ENCODE data around the gene IL1RAPL2.

Gene IL1RAPL2

GRCh38 chrX:105179644-105180043 is 613.6 kb downstream of the IL1RAPL2 start:
- no peaks in the 10 kb centered on the region for H3K9me3 ChIP-seq (ENCODE audit: control insufficient read depth, insufficient read depth, low read length)
- H3K79me2 ChIP-seq (ENCODE audit: control insufficient read depth, low read length) = no peaks in the 10 kb centered on the region
- H3K9me2 ChIP-seq (replicated peaks; ENCODE audit: control insufficient read depth, low read length) = no peaks in the 10 kb centered on the region
- H3F3A ChIP-seq (ENCODE audit: control insufficient read depth, insufficient read depth) = no peaks in the 10 kb centered on the region
- H4K20me1 ChIP-seq (ENCODE audit: control insufficient read depth, insufficient read depth, low read depth, low read length) = no peaks in the 10 kb centered on the region
- TF ChIP-seq, protein P1, sequence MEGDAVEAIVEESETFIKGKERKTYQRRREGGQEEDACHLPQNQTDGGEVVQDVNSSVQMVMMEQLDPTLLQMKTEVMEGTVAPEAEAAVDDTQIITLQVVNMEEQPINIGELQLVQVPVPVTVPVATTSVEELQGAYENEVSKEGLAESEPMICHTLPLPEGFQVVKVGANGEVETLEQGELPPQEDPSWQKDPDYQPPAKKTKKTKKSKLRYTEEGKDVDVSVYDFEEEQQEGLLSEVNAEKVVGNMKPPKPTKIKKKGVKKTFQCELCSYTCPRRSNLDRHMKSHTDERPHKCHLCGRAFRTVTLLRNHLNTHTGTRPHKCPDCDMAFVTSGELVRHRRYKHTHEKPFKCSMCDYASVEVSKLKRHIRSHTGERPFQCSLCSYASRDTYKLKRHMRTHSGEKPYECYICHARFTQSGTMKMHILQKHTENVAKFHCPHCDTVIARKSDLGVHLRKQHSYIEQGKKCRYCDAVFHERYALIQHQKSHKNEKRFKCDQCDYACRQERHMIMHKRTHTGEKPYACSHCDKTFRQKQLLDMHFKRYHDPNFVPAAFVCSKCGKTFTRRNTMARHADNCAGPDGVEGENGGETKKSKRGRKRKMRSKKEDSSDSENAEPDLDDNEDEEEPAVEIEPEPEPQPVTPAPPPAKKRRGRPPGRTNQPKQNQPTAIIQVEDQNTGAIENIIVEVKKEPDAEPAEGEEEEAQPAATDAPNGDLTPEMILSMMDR (IDR thresholded peaks at IDR 0.05; ENCODE audit: low read depth, low read length, poor library complexity, severe bottlenecking) = no peak
- TF ChIP-seq EZH2phosphoT487 (IDR thresholded peaks at IDR 0.05; ENCODE audit: borderline replicate concordance, low read length) = no peak
- H3K27me3 ChIP-seq (ENCODE audit: control insufficient read depth, low read length) = no peaks in the 10 kb centered on the region
- H3K36me3 ChIP-seq (ENCODE audit: control insufficient read depth, low read length) = no peaks in the 10 kb centered on the region
- H3K27ac ChIP-seq (ENCODE audit: low read depth, low read length) = no peak overlapping the region
- no peak overlapping the region for H3K4me3 ChIP-seq (ENCODE audit: low read length)
- no peak overlapping the region for H3K4me2 ChIP-seq (ENCODE audit: low read length)
- H3K4me1 ChIP-seq (ENCODE audit: control insufficient read depth, low read length) = no peaks in the 10 kb centered on the region

- H3K4me2 ChIP-seq (ENCODE audit: low read length) = no peak overlapping the region
Measured at GRCh38 chrX:105189093-105189492, 623.1 kb downstream of the IL1RAPL2 start.

DNA sequence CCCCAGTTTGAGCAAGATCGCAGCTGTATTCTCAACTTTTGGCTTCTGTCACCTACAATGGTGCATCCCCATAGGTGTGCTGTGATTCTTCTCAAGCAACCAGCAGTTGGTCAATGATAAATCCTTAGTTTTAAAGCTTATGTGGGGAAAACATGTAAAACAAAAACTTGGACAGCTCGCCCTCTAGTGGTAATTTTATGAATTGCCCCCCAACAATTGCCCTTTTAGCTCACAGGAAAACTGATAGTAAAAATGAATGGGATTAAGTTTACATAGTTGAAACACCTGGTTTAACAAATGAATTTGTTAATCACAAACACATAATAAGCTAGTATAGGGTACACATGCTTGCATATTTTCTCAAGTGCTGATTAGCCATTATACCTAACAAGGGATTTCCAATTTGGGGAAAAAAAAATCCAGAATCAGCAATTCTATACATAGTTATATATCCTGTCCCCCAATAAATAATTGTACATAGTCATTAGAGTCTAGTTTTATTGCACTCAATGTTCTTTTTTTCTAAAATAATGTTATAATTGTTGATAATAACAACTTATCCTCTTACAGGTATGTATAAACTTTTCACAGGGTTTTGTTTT is 624.4 kb downstream of the IL1RAPL2 start:
- H3K36me3 ChIP-seq (ENCODE audit: control insufficient read depth, low read length) = no peaks in the 10 kb centered on the region
- H3K9me3 ChIP-seq (ENCODE audit: control insufficient read depth, insufficient read depth, low read length) = no peaks in the 10 kb centered on the region
- no peaks in the 10 kb centered on the region for H3K9me2 ChIP-seq (replicated peaks; ENCODE audit: control insufficient read depth, low read length)
- no peak overlapping the region for H3K4me2 ChIP-seq (ENCODE audit: low read length)
- no peak overlapping the region for H3K4me3 ChIP-seq (ENCODE audit: low read length)
- no peaks in the 10 kb centered on the region for H3K27me3 ChIP-seq (ENCODE audit: control insufficient read depth, low read length)
- H3F3A ChIP-seq (ENCODE audit: control insufficient read depth, insufficient read depth) = no peaks in the 10 kb centered on the region
- no peaks in the 10 kb centered on the region for H4K20me1 ChIP-seq (ENCODE audit: control insufficient read depth, insufficient read depth, low read depth, low read length)
- no peak overlapping the region for H3K27ac ChIP-seq (ENCODE audit: low read depth, low read length)
- no peaks in the 10 kb centered on the region for H3K79me2 ChIP-seq (ENCODE audit: control insufficient read depth, low read length)
- TF ChIP-seq, protein P1 (IDR thresholded peaks at IDR 0.05; ENCODE audit: low read depth, low read length, poor library complexity, severe bottlenecking) = peak; percentile 72
- TF ChIP-seq EZH2phosphoT487 (IDR thresholded peaks at IDR 0.05; ENCODE audit: borderline replicate concordance, low read length) = no peak
- no peaks in the 10 kb centered on the region for H3K4me1 ChIP-seq (ENCODE audit: control insufficient read depth, low read length)

More at GRCh38 chrX:105189093-105189492, 623.1 kb downstream of the IL1RAPL2 start:
- H3K9me3 ChIP-seq (ENCODE audit: control insufficient read depth, insufficient read depth, low read length) = no peaks in the 10 kb centered on the region
- no peaks in the 10 kb centered on the region for H3F3A ChIP-seq (ENCODE audit: control insufficient read depth, insufficient read depth)
- H3K9me2 ChIP-seq (replicated peaks; ENCODE audit: control insufficient read depth, low read length) = no peaks in the 10 kb centered on the region
- no peak overlapping the region for H3K4me3 ChIP-seq (ENCODE audit: low read length)
- H3K4me1 ChIP-seq (ENCODE audit: control insufficient read depth, low read length) = no peaks in the 10 kb centered on the region
- H4K20me1 ChIP-seq (ENCODE audit: control insufficient read depth, insufficient read depth, low read depth, low read length) = no peaks in the 10 kb centered on the region
- H3K36me3 ChIP-seq (ENCODE audit: control insufficient read depth, low read length) = no peaks in the 10 kb centered on the region
- no peak overlapping the region for H3K27ac ChIP-seq (ENCODE audit: low read depth, low read length)
- TF ChIP-seq, protein P1 (IDR thresholded peaks at IDR 0.05; ENCODE audit: low read depth, low read length, poor library complexity, severe bottlenecking) = no peak
- TF ChIP-seq EZH2phosphoT487 (IDR thresholded peaks at IDR 0.05; ENCODE audit: borderline replicate concordance, low read length) = no peak
- no peaks in the 10 kb centered on the region for H3K79me2 ChIP-seq (ENCODE audit: control insufficient read depth, low read length)
- H3K27me3 ChIP-seq (ENCODE audit: control insufficient read depth, low read length) = no peaks in the 10 kb centered on the region

Data from DOHH2 (cell line).